DMS53 treated with DMSO at 0.1 percent for 48 hours (cell line): Measurements from ENCODE around the gene MED10.

ENCODE experiments used
- DNase-seq: peaks from one replicate; lab custom pipeline; 2025; ENCODE audit not compliant: unreplicated experiment; lab: John Stamatoyannopoulos, UW

The MED10 gene

GRCh38 chr5:6377905-6378765 lies at the start of gene MED10:
MED10 (minus strand) TSS chr5:6378547; CDS start chr5:6378483, 64 bp downstream.
- DNase-seq, result peak; percentile 69

- no peak for DNase-seq
Measured at GRCh38 chr5:6427694-6428093, 49.3 kb upstream of the MED10 start.

- DNase-seq, result no peak
Measured at GRCh38 chr5:6424700-6425099, 46.4 kb upstream of the MED10 start.

- DNase-seq, result no peak
Measured at GRCh38 chr5:6424110-6424659, 45.8 kb upstream of the MED10 start.

GRCh38 chr5:6423327-6424109 lies 45.2 kb upstream of the MED10 start:
- DNase-seq, result no peak

- DNase-seq, result no peak
Measured at GRCh38 chr5:6419340-6419852, 41.0 kb upstream of the MED10 start.

- no peak for DNase-seq
Measured at GRCh38 chr5:6418679-6419276, 40.4 kb upstream of the MED10 start.

- no peak for DNase-seq
Measured at GRCh38 chr5:6417657-6418056, 39.3 kb upstream of the MED10 start.

- DNase-seq, result no peak
Measured at GRCh38 chr5:6412811-6413210, 34.5 kb upstream of the MED10 start.

GRCh38 chr5:6411141-6411540 lies 32.8 kb upstream of the MED10 start:
- DNase-seq, result no peak

GRCh38 chr5:6410421-6410820 lies 32.1 kb upstream of the MED10 start:
- no peak for DNase-seq

GRCh38 chr5:6408627-6409446 lies 30.5 kb upstream of the MED10 start:
- DNase-seq, result no peak

GRCh38 chr5:6408260-6408596 lies 29.9 kb upstream of the MED10 start:
- no peak for DNase-seq

- no peak for DNase-seq
Measured at GRCh38 chr5:6407558-6408259, 29.4 kb upstream of the MED10 start.

- no peak for DNase-seq
Measured at GRCh38 chr5:6405591-6405990, 27.2 kb upstream of the MED10 start.

- no peak for DNase-seq
Measured at GRCh38 chr5:6404129-6404528, 25.8 kb upstream of the MED10 start.

GRCh38 chr5:6403416-6403815 lies 25.1 kb upstream of the MED10 start:
- DNase-seq, result no peak

- no peak for DNase-seq
Measured at GRCh38 chr5:6402939-6403338, 24.6 kb upstream of the MED10 start.

GRCh38 chr5:6401410-6401809 lies 23.1 kb upstream of the MED10 start:
- no peak for DNase-seq
